ENCODE data around the gene DROSHA.

DROSHA gene

DNA sequence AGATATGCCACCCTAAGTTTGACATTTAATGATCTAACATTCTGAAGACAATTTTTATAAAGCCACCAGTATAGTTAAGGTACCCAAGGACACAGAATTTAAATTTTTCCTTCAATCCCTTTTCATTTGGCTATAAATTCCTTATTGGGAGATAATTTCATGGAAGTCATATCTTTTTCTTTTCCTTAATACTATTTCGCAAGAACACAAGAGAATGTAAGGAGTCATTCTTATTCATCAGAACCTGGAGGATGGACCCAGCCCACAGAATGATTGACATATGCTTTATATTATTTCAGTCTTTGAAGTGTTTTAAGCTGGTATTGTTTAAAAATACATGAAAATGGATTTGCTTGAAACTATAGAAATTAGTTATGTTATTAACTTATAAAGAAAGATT is 79.6 kb downstream of the DROSHA start:
- Histone ChIP-seq H3K9ac (ENCODE audit: low read length) (no peak overlapping the region), H3F3A (ENCODE audit: insufficient read depth, low read length) (no peaks in the 10 kb centered on the region), H3K9me2 (replicated peaks; ENCODE audit: insufficient read depth, low read length) (no peaks in the 10 kb centered on the region), H4K20me1 (ENCODE audit: insufficient read depth, low read length) (no peaks in the 10 kb centered on the region), H2AFZ (ENCODE audit: low read length) (no peak overlapping the region), H3K36me3 (replicated peaks; ENCODE audit: insufficient read depth, low read length) (0 out of 2 replicates have a peak, but pooled peaks cover 6% of the 10 kb centered on the region), H3K4me2 (ENCODE audit: low read depth, low read length) (no peak overlapping the region), H3K27ac (ENCODE audit: low read length) (no peak overlapping the region), H3K79me2 (ENCODE audit: low read length) (no peaks in the 10 kb centered on the region), H3K27me3 (replicated peaks; ENCODE audit: insufficient read depth, low read length) (no peaks in the 10 kb centered on the region), H3K4me3 (ENCODE audit: low read length) (no peak overlapping the region), H3K4me1 (ENCODE audit: low read length) (no peaks in the 10 kb centered on the region), H3K9me3 (replicated peaks; ENCODE audit: insufficient read depth, low read length) (no peaks in the 10 kb centered on the region)
- TF ChIP-seq, protein P1, sequence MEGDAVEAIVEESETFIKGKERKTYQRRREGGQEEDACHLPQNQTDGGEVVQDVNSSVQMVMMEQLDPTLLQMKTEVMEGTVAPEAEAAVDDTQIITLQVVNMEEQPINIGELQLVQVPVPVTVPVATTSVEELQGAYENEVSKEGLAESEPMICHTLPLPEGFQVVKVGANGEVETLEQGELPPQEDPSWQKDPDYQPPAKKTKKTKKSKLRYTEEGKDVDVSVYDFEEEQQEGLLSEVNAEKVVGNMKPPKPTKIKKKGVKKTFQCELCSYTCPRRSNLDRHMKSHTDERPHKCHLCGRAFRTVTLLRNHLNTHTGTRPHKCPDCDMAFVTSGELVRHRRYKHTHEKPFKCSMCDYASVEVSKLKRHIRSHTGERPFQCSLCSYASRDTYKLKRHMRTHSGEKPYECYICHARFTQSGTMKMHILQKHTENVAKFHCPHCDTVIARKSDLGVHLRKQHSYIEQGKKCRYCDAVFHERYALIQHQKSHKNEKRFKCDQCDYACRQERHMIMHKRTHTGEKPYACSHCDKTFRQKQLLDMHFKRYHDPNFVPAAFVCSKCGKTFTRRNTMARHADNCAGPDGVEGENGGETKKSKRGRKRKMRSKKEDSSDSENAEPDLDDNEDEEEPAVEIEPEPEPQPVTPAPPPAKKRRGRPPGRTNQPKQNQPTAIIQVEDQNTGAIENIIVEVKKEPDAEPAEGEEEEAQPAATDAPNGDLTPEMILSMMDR (IDR thresholded peaks at IDR 0.05; ENCODE audit: low read length), result no peak
- no peak for TF ChIP-seq EZH2 (optimal IDR thresholded peaks at IDR 0.05; ENCODE audit: low read depth, low read length)
- no peak for TF ChIP-seq EZH2phosphoT487 (IDR thresholded peaks at IDR 0.05; ENCODE audit: low read length)
- no peak for DNase-seq

DNA sequence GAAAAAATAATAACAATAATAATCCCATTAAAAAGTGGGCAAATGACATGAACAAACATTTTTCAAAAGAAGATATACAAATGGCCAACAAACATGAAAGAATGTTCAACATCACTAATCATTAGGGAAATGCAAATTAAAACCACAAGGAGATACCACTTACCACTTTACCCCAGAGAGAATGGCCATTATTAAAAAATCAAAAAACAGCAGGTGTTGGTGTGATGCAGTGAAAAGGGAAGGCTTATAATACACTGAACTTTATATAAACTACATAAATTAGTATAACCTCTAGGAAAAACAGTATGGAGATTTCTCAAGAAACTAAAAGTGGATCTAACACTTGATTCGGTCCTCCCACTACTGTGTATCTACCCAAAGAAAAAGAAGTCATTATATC is 81.9 kb downstream of the DROSHA start:
- H3K27ac ChIP-seq (ENCODE audit: low read length), result no peak overlapping the region
- no peaks in the 10 kb centered on the region for H3K27me3 ChIP-seq (replicated peaks; ENCODE audit: insufficient read depth, low read length)
- no peaks in the 10 kb centered on the region for H3K4me1 ChIP-seq (ENCODE audit: low read length)
- no peaks in the 10 kb centered on the region for H3K9me2 ChIP-seq (replicated peaks; ENCODE audit: insufficient read depth, low read length)
- no peak overlapping the region for H3K4me3 ChIP-seq (ENCODE audit: low read length)
- H3F3A ChIP-seq (ENCODE audit: insufficient read depth, low read length), result no peaks in the 10 kb centered on the region
- H3K4me2 ChIP-seq (ENCODE audit: low read depth, low read length), result no peak overlapping the region
- no peaks in the 10 kb centered on the region for H3K9me3 ChIP-seq (replicated peaks; ENCODE audit: insufficient read depth, low read length)
- H4K20me1 ChIP-seq (ENCODE audit: insufficient read depth, low read length), result no peaks in the 10 kb centered on the region
- H3K79me2 ChIP-seq (ENCODE audit: low read length), result no peaks in the 10 kb centered on the region
- H3K36me3 ChIP-seq (replicated peaks; ENCODE audit: insufficient read depth, low read length), result 0 out of 2 replicates have a peak, but pooled peaks cover 6% of the 10 kb centered on the region
- DNase-seq, result no peak
- TF ChIP-seq EZH2phosphoT487 (IDR thresholded peaks at IDR 0.05; ENCODE audit: low read length) (no peak), EZH2 (optimal IDR thresholded peaks at IDR 0.05; ENCODE audit: low read depth, low read length) (no peak)
- TF ChIP-seq, protein P1 (IDR thresholded peaks at IDR 0.05; ENCODE audit: low read length), result no peak
- H2AFZ ChIP-seq (ENCODE audit: low read length), result no peak overlapping the region
- no peak overlapping the region for H3K9ac ChIP-seq (ENCODE audit: low read length)

DNA sequence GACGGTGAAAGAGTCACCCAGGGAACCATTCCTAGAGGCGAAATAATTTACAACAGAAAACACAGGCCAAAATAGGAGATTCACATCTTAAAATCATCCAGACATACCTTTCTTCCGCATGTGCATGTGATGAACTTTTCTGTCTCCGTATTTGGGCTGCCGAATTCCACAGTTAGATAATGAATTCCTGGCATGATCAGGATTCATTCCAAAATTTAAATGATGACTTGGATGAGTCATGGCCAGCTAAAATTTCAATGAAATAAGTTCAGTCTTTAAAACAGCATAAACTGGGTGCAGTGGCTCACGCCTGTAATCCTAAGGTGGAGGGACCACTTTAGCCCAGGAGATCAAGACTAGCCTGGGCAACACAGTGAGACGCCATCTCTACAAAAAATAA is 82.7 kb downstream of the DROSHA start:
- no peaks in the 10 kb centered on the region for H4K20me1 ChIP-seq (ENCODE audit: insufficient read depth, low read length)
- H3K27ac ChIP-seq (ENCODE audit: low read length), result no peak overlapping the region
- no peaks in the 10 kb centered on the region for H3K27me3 ChIP-seq (replicated peaks; ENCODE audit: insufficient read depth, low read length)
- no peaks in the 10 kb centered on the region for H3K4me1 ChIP-seq (ENCODE audit: low read length)
- H3K4me2 ChIP-seq (ENCODE audit: low read depth, low read length), result no peak overlapping the region
- no peaks in the 10 kb centered on the region for H3K9me2 ChIP-seq (replicated peaks; ENCODE audit: insufficient read depth, low read length)
- H3K79me2 ChIP-seq (ENCODE audit: low read length), result no peaks in the 10 kb centered on the region
- H3K9ac ChIP-seq (ENCODE audit: low read length), result no peak overlapping the region
- no peak for TF ChIP-seq EZH2 (optimal IDR thresholded peaks at IDR 0.05; ENCODE audit: low read depth, low read length)
- no peak for TF ChIP-seq EZH2phosphoT487 (IDR thresholded peaks at IDR 0.05; ENCODE audit: low read length)
- TF ChIP-seq, protein P1 (IDR thresholded peaks at IDR 0.05; ENCODE audit: low read length), result no peak
- no peak overlapping the region for H3K4me3 ChIP-seq (ENCODE audit: low read length)
- no peak overlapping the region for H2AFZ ChIP-seq (ENCODE audit: low read length)
- H3K36me3 ChIP-seq (replicated peaks; ENCODE audit: insufficient read depth, low read length), result 0 out of 2 replicates have a peak, but pooled peaks cover 6% of the 10 kb centered on the region
- H3F3A ChIP-seq (ENCODE audit: insufficient read depth, low read length), result no peaks in the 10 kb centered on the region
- H3K9me3 ChIP-seq (replicated peaks; ENCODE audit: insufficient read depth, low read length), result no peaks in the 10 kb centered on the region
- no peak for DNase-seq

Data from MM.1S (cell line).